SK-N-MC (cell line): ENCODE results near the gene SLC47A1.

Source experiments
- DNase-seq: peaks from one replicate; pipeline ENCODE4 v3.0.0-alpha.2; 2011; ENCODE audit warnings: low read depth, low spot score
- H3K27ac ChIP-seq: fragments of 200-600 bp; sonication (generic); 2 replicates; pipeline ENCODE4 v1.5.1; 2016; ENCODE audit warnings: mixed run types
- H3K36me3 ChIP-seq: fragments of 200-600 bp; sonication (generic); 2 replicates; pipeline ENCODE4 v1.6.1; 2017; ENCODE audit warnings: antibody characterized with exemption, low read length, mixed read lengths; ENCODE audit not compliant: insufficient read depth
- H3K4me3 ChIP-seq: fragments of 200-600 bp; sonication (generic); 2 replicates; pipeline ENCODE4 v1.5.1; 2016
- H3K9ac ChIP-seq: fragments of 200-600 bp; sonication (generic); 2 replicates; pipeline ENCODE4 v1.8.0; 2017; ENCODE audit warnings: mixed run types, mixed read lengths; ENCODE audit not compliant: insufficient read length
- H3K9me3 ChIP-seq: fragments of 200-600 bp; sonication (generic); 2 replicates; pipeline ENCODE4 v1.6.1; 2017; ENCODE audit warnings: low read depth, mild to moderate bottlenecking, antibody characterized with exemption, low read length, moderate library complexity, mixed read lengths
- EZH2 ChIP-seq: fragments of 200-600 bp; sonication (generic); IDR thresholded peaks from one replicate; pipeline ENCODE4 v1.6.1; 2017; ENCODE audit warnings: antibody characterized with exemption
- FOXP2 ChIP-seq: optimal IDR thresholded peaks from 2 replicates; pipeline ENCODE3; 2011; ENCODE audit warnings: mild to moderate bottlenecking, moderate library complexity; ENCODE audit not compliant: insufficient read depth; ENCODE audit errors: extremely low read length, control extremely low read depth
- POLR2AphosphoS5 ChIP-seq: IDR thresholded peaks from 2 replicates; pipeline ENCODE4 v1.6.1; 2012; ENCODE audit warnings: mild to moderate bottlenecking, low read depth, low read length, borderline replicate concordance

Gene SLC47A1

GRCh38 chr17:19533718-19534561 is at the start of gene SLC47A1:
Gene SLC47A1, plus strand, starts transcription at chr17:19533854. Its CDS starts 86 bp downstream, at chr17:19533940.
- DNase-seq = no peak
- H3K4me3 ChIP-seq = peak within 1 kb of the TSS; percentile 82
- no peaks in the 10 kb centered on the region for H3K9me3 ChIP-seq
- H3K27ac ChIP-seq = no peak within 1 kb of the TSS
- H3K36me3 ChIP-seq = no peaks in the 10 kb centered on the region
- H3K9ac ChIP-seq = peak within 1 kb of the TSS; percentile 53
- no peak for TF ChIP-seq EZH2
- TF ChIP-seq POLR2AphosphoS5 = no peak
- TF ChIP-seq FOXP2 = no peak

GRCh38 chr17:19485800-19486340 is 47.8 kb upstream of the SLC47A1 start:
- no peak for DNase-seq
- Histone ChIP-seq H3K4me3 (no peak overlapping the region), H3K9ac (no peak overlapping the region), H3K36me3 (no peaks in the 10 kb centered on the region), H3K27ac (no peak overlapping the region), H3K9me3 (no peaks in the 10 kb centered on the region)
- TF ChIP-seq POLR2AphosphoS5 = no peak
- no peak for TF ChIP-seq FOXP2

GRCh38 chr17:19486351-19487023 is 47.2 kb upstream of the SLC47A1 start:
- Histone ChIP-seq H3K4me3 (no peak overlapping the region), H3K36me3 (no peaks in the 10 kb centered on the region), H3K9me3 (no peaks in the 10 kb centered on the region), H3K9ac (no peak overlapping the region), H3K27ac (no peak overlapping the region)
- no peak for DNase-seq
- TF ChIP-seq EZH2 = no peak
- TF ChIP-seq POLR2AphosphoS5 = no peak
- TF ChIP-seq FOXP2 = no peak

GRCh38 chr17:19487024-19487600 is 46.5 kb upstream of the SLC47A1 start:
- TF ChIP-seq POLR2AphosphoS5 = no peak
- Histone ChIP-seq H3K4me3 (no peak overlapping the region), H3K9me3 (no peaks in the 10 kb centered on the region), H3K9ac (no peak overlapping the region), H3K36me3 (no peaks in the 10 kb centered on the region), H3K27ac (no peak overlapping the region)
- DNase-seq = no peak

- Histone ChIP-seq H3K36me3 (no peaks in the 10 kb centered on the region), H3K4me3 (no peak overlapping the region), H3K9ac (no peak overlapping the region), H3K9me3 (no peaks in the 10 kb centered on the region), H3K27ac (no peak overlapping the region)
- TF ChIP-seq POLR2AphosphoS5 = no peak
- TF ChIP-seq FOXP2 = no peak
- TF ChIP-seq EZH2 = no peak
- DNase-seq = no peak
Observed at GRCh38 chr17:19492141-19492540, 41.5 kb upstream of the SLC47A1 start.

GRCh38 chr17:19494961-19495806 is 38.5 kb upstream of the SLC47A1 start:
- no peaks in the 10 kb centered on the region for H3K9me3 ChIP-seq
- TF ChIP-seq EZH2 = no peak
- TF ChIP-seq POLR2AphosphoS5 = no peak
- TF ChIP-seq FOXP2 = no peak

GRCh38 chr17:19495828-19496528 is 37.7 kb upstream of the SLC47A1 start:
- no peak overlapping the region for H3K27ac ChIP-seq
- no peak overlapping the region for H3K9ac ChIP-seq
- no peak overlapping the region for H3K4me3 ChIP-seq
- TF ChIP-seq FOXP2 = no peak
- TF ChIP-seq EZH2 = no peak
- TF ChIP-seq POLR2AphosphoS5 = no peak
- no peaks in the 10 kb centered on the region for H3K36me3 ChIP-seq
- H3K9me3 ChIP-seq = no peaks in the 10 kb centered on the region
- DNase-seq = no peak

More at GRCh38 chr17:19494961-19495806, 38.5 kb upstream of the SLC47A1 start:
- Histone ChIP-seq H3K27ac (no peak overlapping the region), H3K9ac (no peak overlapping the region), H3K36me3 (no peaks in the 10 kb centered on the region), H3K4me3 (no peak overlapping the region)
- no peak for DNase-seq
